Measurements from ENCODE around the gene DACT2. TPM values are rescaled to one million over a fixed set of nuclear protein-coding genes. Genes with fewer than 3 reads are reported as not detected.
"Not testable (repeated sequence)": the region's sequence is repeated elsewhere in the genome, so short reads cannot be mapped to it uniquely, and the experiment has no call there.

Gene DACT2
- total RNA-seq, 1 donor from 2014 or later: 0.84 TPM

DNA sequence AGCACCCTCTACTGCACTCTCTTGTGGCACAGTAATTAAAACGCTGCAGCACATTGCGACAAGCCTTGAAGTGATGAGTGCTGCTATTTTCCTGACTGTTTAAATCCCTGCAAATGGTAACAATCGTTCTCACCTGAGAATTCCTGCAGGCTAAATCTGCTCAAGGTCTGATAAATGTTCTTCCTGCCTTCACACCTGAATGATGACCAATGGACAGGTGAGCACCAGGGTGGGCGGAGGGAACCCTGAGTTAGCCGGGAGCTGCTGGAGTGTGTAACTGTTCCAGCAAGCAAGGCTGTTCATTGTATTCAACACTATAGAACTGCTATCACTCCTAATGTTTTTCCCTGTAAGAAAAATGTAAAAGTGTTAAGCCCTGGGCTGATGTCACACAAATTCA lies 4.0 kb downstream of the DACT2 start:
- DNase-seq (ENCODE audit: low read depth): no peak
- no peak overlapping the region for H3K4me3 ChIP-seq (ENCODE audit: low read depth, low read length)
- TF ChIP-seq, protein P1, sequence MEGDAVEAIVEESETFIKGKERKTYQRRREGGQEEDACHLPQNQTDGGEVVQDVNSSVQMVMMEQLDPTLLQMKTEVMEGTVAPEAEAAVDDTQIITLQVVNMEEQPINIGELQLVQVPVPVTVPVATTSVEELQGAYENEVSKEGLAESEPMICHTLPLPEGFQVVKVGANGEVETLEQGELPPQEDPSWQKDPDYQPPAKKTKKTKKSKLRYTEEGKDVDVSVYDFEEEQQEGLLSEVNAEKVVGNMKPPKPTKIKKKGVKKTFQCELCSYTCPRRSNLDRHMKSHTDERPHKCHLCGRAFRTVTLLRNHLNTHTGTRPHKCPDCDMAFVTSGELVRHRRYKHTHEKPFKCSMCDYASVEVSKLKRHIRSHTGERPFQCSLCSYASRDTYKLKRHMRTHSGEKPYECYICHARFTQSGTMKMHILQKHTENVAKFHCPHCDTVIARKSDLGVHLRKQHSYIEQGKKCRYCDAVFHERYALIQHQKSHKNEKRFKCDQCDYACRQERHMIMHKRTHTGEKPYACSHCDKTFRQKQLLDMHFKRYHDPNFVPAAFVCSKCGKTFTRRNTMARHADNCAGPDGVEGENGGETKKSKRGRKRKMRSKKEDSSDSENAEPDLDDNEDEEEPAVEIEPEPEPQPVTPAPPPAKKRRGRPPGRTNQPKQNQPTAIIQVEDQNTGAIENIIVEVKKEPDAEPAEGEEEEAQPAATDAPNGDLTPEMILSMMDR (IDR thresholded peaks at IDR 0.05; ENCODE audit: insufficient read depth, low read length, poor library complexity, severe bottlenecking): no peak
- no peaks in the 10 kb centered on the region for H3K36me3 ChIP-seq (ENCODE audit: control insufficient read depth, insufficient read depth, low read length)
- peaks cover 28% of the 10 kb centered on the region for H3K27me3 ChIP-seq (ENCODE audit: control insufficient read depth, insufficient read depth, low read length)

DNA sequence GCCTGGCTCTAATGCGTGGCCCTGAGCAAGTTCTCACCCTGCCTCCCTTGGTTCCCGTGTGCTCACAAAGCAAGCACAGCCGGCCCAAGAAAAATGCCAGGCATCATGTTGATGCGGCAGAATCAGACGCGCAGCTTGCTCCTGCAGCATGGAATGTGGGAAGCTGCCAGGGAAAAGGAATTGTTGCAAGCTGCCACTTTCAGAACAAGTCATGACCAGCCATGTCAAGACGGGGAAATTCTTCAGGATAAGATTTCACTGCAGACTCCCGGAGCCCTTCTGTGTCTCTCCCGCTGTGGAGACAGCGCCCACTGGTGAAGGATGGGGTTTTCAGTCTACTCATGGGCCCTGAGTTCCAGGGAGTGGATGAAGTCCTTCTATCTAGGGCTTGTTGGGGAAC lies 4.6 kb downstream of the DACT2 start:
- peaks cover 22% of the 10 kb centered on the region for H3K27me3 ChIP-seq (ENCODE audit: control insufficient read depth, insufficient read depth, low read length)
- TF ChIP-seq, protein P1 (IDR thresholded peaks at IDR 0.05; ENCODE audit: insufficient read depth, low read length, poor library complexity, severe bottlenecking): peak; percentile 60
- no peak overlapping the region for H3K4me3 ChIP-seq (ENCODE audit: low read depth, low read length)
- DNase-seq (ENCODE audit: low read depth): no peak
- no peaks in the 10 kb centered on the region for H3K36me3 ChIP-seq (ENCODE audit: control insufficient read depth, insufficient read depth, low read length)

DNA sequence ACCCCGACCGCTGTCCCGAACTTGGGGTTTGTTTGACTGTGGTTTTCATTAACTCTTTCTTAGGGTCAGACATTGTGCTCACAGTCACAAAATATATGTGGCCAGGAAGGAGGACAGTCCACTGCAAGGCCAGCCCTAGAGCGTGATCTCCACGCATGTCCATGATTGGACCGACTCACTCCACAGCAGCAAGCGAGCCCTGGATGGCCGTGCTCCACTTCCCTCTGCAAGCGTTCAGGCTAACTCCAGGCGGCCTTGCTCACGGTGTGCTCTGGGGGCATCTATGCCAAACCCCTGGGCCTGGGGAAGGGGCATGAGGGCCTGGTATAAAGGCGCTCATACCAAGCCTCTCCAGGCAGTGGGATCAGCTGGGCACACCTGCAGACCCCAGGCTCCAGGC lies 5.6 kb downstream of the DACT2 start:
- TF ChIP-seq, protein P1 (IDR thresholded peaks at IDR 0.05; ENCODE audit: insufficient read depth, low read length, poor library complexity, severe bottlenecking): no peak
- no peak for DNase-seq (ENCODE audit: low read depth)
- H3K36me3 ChIP-seq (ENCODE audit: control insufficient read depth, insufficient read depth, low read length): no peaks in the 10 kb centered on the region
- H3K27me3 ChIP-seq (ENCODE audit: control insufficient read depth, insufficient read depth, low read length): peaks cover 15% of the 10 kb centered on the region
- no peak overlapping the region for H3K4me3 ChIP-seq (ENCODE audit: low read depth, low read length)

DNA sequence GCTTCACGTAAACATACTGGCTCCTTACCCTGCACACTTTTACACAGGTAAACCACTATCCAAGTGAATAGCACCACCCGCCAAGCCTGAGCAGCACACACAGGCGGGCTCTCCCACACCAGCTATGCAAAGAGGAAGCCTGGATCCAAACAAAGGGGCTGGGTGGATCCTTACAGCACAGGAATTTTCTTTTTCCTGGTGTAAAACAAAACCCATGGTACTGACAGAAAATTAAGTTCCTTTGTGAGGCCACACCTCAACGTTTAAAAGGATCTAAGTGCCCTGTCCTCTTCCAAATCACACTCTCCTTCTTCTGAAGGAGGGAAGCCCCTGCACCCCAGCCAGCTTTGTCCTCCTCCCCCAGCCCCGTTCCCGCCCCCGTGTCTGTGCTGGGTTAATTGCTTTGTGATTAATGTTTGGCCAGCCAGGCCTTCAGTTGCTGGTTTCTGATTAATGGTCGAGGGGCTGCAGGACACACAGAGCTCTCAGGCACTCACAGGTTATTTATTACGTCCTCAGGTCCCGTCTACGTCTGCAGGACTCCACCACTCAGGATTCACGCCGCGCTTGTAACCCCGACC lies 6.1 kb downstream of the DACT2 start:
- no peak for DNase-seq (ENCODE audit: low read depth)
- H3K4me3 ChIP-seq (ENCODE audit: low read depth, low read length): no peak overlapping the region
- TF ChIP-seq, protein P1 (IDR thresholded peaks at IDR 0.05; ENCODE audit: insufficient read depth, low read length, poor library complexity, severe bottlenecking): no peak
- H3K36me3 ChIP-seq (ENCODE audit: control insufficient read depth, insufficient read depth, low read length): no peaks in the 10 kb centered on the region
- peaks cover 10% of the 10 kb centered on the region for H3K27me3 ChIP-seq (ENCODE audit: control insufficient read depth, insufficient read depth, low read length)

DNA sequence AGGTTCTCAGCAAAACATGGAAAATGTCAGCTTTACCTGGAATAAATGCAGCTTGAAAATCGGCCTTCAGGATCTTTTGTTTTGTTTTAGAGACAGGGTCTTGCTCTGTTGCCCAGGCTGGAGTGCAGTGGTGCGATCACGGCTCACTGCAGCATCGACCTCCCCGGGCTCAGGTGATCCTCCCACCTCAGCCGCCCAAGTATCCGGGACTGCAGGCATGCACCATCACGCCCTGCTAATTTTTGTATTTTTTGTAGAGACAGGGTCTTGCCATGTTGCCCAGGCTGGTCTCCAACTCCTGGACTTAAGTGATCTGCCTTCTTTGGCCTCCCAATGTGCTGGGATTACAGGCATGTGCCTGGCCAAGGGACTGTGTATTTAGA lies 7.5 kb downstream of the DACT2 start:
- not testable (repeated sequence) for H3K27me3 ChIP-seq (ENCODE audit: control insufficient read depth, insufficient read depth, low read length); DNase-seq (ENCODE audit: low read depth); H3K4me3 ChIP-seq (ENCODE audit: low read depth, low read length); H3K36me3 ChIP-seq (ENCODE audit: control insufficient read depth, insufficient read depth, low read length)

DNA sequence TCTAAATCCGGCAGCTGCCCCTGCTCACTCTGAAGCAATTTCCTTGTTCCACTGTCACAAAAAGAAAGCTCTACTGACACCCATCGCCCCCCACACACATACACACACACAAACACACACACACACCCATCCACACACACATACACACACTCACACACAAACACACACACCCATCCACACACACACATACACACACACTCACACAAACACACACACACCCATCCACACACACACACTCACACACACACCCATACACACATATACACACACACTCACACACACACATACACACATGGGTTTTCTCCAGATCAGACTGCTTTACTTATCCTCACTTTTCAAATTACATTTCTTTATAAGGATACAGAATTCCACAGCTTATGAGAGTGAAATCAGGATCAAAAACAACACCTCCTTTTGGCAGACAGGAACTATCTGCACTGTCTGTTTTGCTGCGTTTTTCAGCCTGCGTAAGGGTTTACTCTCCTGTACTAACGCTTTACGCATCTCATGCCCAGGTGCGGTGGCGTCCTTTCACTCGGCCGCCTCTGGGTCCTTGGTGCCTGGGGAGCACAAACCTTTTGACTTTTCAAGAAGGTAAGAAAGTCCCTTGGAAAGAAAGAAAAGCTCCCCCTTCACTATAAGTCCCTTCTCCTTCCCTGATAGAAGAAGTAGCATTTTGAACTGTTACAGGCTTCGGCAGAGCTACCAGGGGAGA lies 8.0 kb downstream of the DACT2 start:
- DNase-seq (ENCODE audit: low read depth): no peak
- H3K4me3 ChIP-seq (ENCODE audit: low read depth, low read length): no peak overlapping the region
- TF ChIP-seq, protein P1 (IDR thresholded peaks at IDR 0.05; ENCODE audit: insufficient read depth, low read length, poor library complexity, severe bottlenecking): no peak
- peaks cover 4% of the 10 kb centered on the region for H3K27me3 ChIP-seq (ENCODE audit: control insufficient read depth, insufficient read depth, low read length)
- no peaks in the 10 kb centered on the region for H3K36me3 ChIP-seq (ENCODE audit: control insufficient read depth, insufficient read depth, low read length)
